ENCODE results near the gene BET1. TPM values are rescaled to one million over a fixed set of nuclear protein-coding genes. Genes with fewer than 3 reads are reported as not detected.
A peak's percentile ranks its signal among the peaks of the same experiment; 100 is the strongest.

Gene BET1
- polyA plus RNA-seq, 2 of the 4 experiments (the other 2 are of a cell fraction) = 31.5 to 64.3 TPM

DNA sequence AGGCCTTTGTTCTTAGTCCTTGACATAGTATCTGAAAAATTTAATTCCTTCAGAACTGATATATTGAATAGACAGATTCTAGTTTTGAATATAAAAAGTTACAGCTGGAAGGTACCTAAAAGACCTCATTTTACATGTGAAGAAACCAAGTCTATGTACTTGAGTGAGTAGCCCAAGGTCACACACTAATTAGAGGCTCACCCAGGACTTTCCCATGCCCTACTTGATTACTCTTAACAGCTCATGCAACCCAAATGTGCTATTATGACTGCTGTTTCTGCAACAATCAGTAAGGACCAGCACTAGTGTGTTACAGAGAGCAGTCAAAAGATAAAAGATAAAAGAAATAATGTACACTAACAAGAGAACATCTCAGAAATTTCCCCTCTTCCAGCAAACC lies 40.7 kb upstream of the BET1 start:
- TF ChIP-seq, protein P1, sequence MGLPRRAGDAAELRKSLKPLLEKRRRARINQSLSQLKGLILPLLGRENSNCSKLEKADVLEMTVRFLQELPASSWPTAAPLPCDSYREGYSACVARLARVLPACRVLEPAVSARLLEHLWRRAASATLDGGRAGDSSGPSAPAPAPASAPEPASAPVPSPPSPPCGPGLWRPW (IDR thresholded peaks at IDR 0.05) = no peak
- TF ChIP-seq, protein P2, sequence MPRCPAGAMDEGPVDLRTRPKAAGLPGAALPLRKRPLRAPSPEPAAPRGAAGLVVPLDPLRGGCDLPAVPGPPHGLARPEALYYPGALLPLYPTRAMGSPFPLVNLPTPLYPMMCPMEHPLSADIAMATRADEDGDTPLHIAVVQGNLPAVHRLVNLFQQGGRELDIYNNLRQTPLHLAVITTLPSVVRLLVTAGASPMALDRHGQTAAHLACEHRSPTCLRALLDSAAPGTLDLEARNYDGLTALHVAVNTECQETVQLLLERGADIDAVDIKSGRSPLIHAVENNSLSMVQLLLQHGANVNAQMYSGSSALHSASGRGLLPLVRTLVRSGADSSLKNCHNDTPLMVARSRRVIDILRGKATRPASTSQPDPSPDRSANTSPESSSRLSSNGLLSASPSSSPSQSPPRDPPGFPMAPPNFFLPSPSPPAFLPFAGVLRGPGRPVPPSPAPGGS (IDR thresholded peaks at IDR 0.05) = no peak
- TF ChIP-seq, protein P3, sequence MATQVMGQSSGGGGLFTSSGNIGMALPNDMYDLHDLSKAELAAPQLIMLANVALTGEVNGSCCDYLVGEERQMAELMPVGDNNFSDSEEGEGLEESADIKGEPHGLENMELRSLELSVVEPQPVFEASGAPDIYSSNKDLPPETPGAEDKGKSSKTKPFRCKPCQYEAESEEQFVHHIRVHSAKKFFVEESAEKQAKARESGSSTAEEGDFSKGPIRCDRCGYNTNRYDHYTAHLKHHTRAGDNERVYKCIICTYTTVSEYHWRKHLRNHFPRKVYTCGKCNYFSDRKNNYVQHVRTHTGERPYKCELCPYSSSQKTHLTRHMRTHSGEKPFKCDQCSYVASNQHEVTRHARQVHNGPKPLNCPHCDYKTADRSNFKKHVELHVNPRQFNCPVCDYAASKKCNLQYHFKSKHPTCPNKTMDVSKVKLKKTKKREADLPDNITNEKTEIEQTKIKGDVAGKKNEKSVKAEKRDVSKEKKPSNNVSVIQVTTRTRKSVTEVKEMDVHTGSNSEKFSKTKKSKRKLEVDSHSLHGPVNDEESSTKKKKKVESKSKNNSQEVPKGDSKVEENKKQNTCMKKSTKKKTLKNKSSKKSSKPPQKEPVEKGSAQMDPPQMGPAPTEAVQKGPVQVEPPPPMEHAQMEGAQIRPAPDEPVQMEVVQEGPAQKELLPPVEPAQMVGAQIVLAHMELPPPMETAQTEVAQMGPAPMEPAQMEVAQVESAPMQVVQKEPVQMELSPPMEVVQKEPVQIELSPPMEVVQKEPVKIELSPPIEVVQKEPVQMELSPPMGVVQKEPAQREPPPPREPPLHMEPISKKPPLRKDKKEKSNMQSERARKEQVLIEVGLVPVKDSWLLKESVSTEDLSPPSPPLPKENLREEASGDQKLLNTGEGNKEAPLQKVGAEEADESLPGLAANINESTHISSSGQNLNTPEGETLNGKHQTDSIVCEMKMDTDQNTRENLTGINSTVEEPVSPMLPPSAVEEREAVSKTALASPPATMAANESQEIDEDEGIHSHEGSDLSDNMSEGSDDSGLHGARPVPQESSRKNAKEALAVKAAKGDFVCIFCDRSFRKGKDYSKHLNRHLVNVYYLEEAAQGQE (IDR thresholded peaks at IDR 0.05) = no peak
- no peak for TF ChIP-seq KDM5A (IDR thresholded peaks at IDR 0.05)
- no peak for TF ChIP-seq FOSB (CRISPR knock-in tag; IDR thresholded peaks at IDR 0.05)
- no peak for TF ChIP-seq ESRRA (IDR thresholded peaks at IDR 0.05; ENCODE audit: borderline replicate concordance, low read length)
- TF ChIP-seq GATA3 (IDR thresholded peaks at IDR 0.05; ENCODE audit: borderline replicate concordance) = no peak
- no peak for TF ChIP-seq MYC (IDR thresholded peaks at IDR 0.05; ENCODE audit: borderline replicate concordance, low read length)
- no peak for TF ChIP-seq RCOR1 (IDR thresholded peaks at IDR 0.05; ENCODE audit: low read depth, low read length)
- no peak for TF ChIP-seq RNF2 (IDR thresholded peaks at IDR 0.05; ENCODE audit: borderline replicate concordance, low read depth)
- TF ChIP-seq POLR2A (IDR thresholded peaks at IDR 0.05; ENCODE audit: low read length) = no peak
- no peak for TF ChIP-seq KDM1A (IDR thresholded peaks at IDR 0.05; ENCODE audit: low read depth)
- no peak for TF ChIP-seq RAD21 (conservative IDR thresholded peaks at IDR 0.05 in 1 of 2, IDR thresholded peaks at IDR 0.05 in 1 of 2)
- no peak for TF ChIP-seq SMC3 (IDR thresholded peaks at IDR 0.05)
- no peak for TF ChIP-seq SREBF2 (IDR thresholded peaks at IDR 0.05)
- TF ChIP-seq POLR2AphosphoS2 (conservative IDR thresholded peaks at IDR 0.05; ENCODE audit: low read length) = no peak
- TF ChIP-seq FOSL2 (IDR thresholded peaks at IDR 0.05) = no peak
- TF ChIP-seq FOSL2 (CRISPR knock-in tag; IDR thresholded peaks at IDR 0.05) = no peak
- POLR2A ChIA-PET = no interaction called here
- no peak overlapping the region for H3K4me3 ChIP-seq
- peaks cover 13% of the 10 kb centered on the region for H3K4me1 ChIP-seq
- ATAC-seq = no peak
- H3K9me3 ChIP-seq = no peaks in the 10 kb centered on the region
- no peak for FAIRE-seq
- no peak for DNase-seq (ENCODE audit: low read depth in 1 of 2, low spot score in 1 of 2)
- CTCF ChIA-PET = interaction anchor here (1.4 kb wide), 1 partner anchor 24 kb away, joined by 3 read pairs; no protein-coding TSS in a partner anchor
- no peak overlapping the region for H3K4me2 ChIP-seq
- no peak overlapping the region for H3K27ac ChIP-seq

DNA sequence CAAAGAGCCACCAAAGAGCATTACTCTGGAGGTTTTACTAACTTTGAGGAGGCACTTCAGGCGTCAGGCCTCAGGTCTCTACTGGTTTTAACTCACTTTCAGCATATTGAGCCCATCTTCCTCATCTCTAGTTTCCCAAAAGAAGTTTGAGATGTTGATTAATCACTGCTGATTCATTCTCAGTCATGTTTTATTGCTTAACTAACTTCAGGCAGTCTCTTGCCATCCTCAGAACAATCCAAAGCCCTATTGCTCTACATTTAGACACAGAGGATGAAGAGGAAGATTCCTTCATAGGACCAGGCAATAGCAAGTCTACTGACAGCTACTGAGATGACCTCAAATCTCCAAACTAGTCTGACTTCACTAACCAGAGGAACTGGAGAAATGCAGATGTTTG lies 39.1 kb upstream of the BET1 start:
- CTCF ChIA-PET = no interaction called here
- Histone ChIP-seq H3K4me2 (peak overlapping the region; percentile 15; the same call in 2 of the 3 replicates), H3K4me3 (no peak overlapping the region), H3K27ac (0 out of 6 replicates have a peak overlapping the region, but pooled peaks of 1 of the 2 experiments have one; percentile 8), H3K9me3 (no peaks in the 10 kb centered on the region), H3K4me1 (peaks cover 13% of the 10 kb centered on the region)
- no peak for FAIRE-seq
- ATAC-seq = peak; percentile 13 to 31; a peak in 2 of 6 replicates
- POLR2A ChIA-PET = no interaction called here
- TF ChIP-seq, protein P4, sequence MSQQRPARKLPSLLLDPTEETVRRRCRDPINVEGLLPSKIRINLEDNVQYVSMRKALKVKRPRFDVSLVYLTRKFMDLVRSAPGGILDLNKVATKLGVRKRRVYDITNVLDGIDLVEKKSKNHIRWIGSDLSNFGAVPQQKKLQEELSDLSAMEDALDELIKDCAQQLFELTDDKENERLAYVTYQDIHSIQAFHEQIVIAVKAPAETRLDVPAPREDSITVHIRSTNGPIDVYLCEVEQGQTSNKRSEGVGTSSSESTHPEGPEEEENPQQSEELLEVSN (IDR thresholded peaks at IDR 0.05; ENCODE audit: borderline replicate concordance, low read depth) = no peak
- TF ChIP-seq SMC3 (IDR thresholded peaks at IDR 0.05) (no peak), FOSL2 (IDR thresholded peaks at IDR 0.05) (peak; percentile 46), FOSL2 (CRISPR knock-in tag; IDR thresholded peaks at IDR 0.05) (peak; percentile 48; the same call in 1 of the 2 replicates), CBX2 (IDR thresholded peaks at IDR 0.05; ENCODE audit: borderline replicate concordance, low read depth) (no peak), CEBPB (IDR thresholded peaks at IDR 0.05) (peak in 1 of 2 experiments; percentile 62; a peak in 2 of 4 replicates), JUNB (IDR thresholded peaks at IDR 0.05) (peak; percentile 59), RFX5 (IDR thresholded peaks at IDR 0.05) (no peak)
- 60% methylated on average over 1 of the region's 1 CpG for WGBS (ENCODE audit: missing lambda C conversion rate)
- DNase-seq (ENCODE audit: low read depth in 1 of 2, low spot score in 1 of 2) = no peak

Measured in A549 (cell line).